Choroid plexus epithelial cell (primary cell): ENCODE data around the gene ZSCAN30.

Source experiments
- DNase-seq: peaks from one replicate; pipeline ENCODE4 v3.0.0-alpha.2; 2010; ENCODE audit warnings: low read depth
- H3K4me3 ChIP-seq: 2 replicates; pipeline ENCODE4 v1.5.1; 2011; ENCODE audit warnings: low read depth, mild to moderate bottlenecking, control low read depth, low read length, moderate library complexity
- CTCF ChIP-seq: conservative IDR thresholded peaks from 2 replicates; pipeline ENCODE4 v1.5.1; 2011; ENCODE audit warnings: low read depth, mild to moderate bottlenecking, control low read depth, inconsistent platforms, low read length, moderate library complexity

The ZSCAN30 gene

GRCh38 chr18:35267809-35268208 lies 22.2 kb downstream of the ZSCAN30 start:
- H3K4me3 ChIP-seq: peak overlapping the region; percentile 67
- DNase-seq: no peak
- no peak for TF ChIP-seq CTCF

GRCh38 chr18:35267161-35267651 lies 22.8 kb downstream of the ZSCAN30 start:
- TF ChIP-seq CTCF: no peak
- DNase-seq: peak; percentile 72
- peak overlapping the region; percentile 67 for H3K4me3 ChIP-seq

GRCh38 chr18:35264409-35264808 lies 25.6 kb downstream of the ZSCAN30 start:
- no peak overlapping the region for H3K4me3 ChIP-seq
- TF ChIP-seq CTCF: no peak
- no peak for DNase-seq

GRCh38 chr18:35256947-35257346 lies 33.1 kb downstream of the ZSCAN30 start:
- no peak overlapping the region for H3K4me3 ChIP-seq
- no peak for DNase-seq
- TF ChIP-seq CTCF: no peak

GRCh38 chr18:35253655-35254287 lies 36.3 kb downstream of the ZSCAN30 start:
- DNase-seq: no peak
- no peak for TF ChIP-seq CTCF

GRCh38 chr18:35252466-35252865 lies 37.6 kb downstream of the ZSCAN30 start:
- H3K4me3 ChIP-seq: no peak overlapping the region
- no peak for DNase-seq
- no peak for TF ChIP-seq CTCF

More at GRCh38 chr18:35253655-35254287, 36.3 kb downstream of the ZSCAN30 start:
- no peak overlapping the region for H3K4me3 ChIP-seq

GRCh38 chr18:35248429-35248828 lies 41.6 kb downstream of the ZSCAN30 start:
- no peak for TF ChIP-seq CTCF
- no peak for DNase-seq
- H3K4me3 ChIP-seq: no peak overlapping the region
